CD4-positive, alpha-beta T cell (primary cell): ENCODE results near the gene BIN1. TPM values are rescaled to one million over a fixed set of nuclear protein-coding genes. Genes with fewer than 3 reads are reported as not detected.

Experiments used
- ATAC-seq: fragments of 200-7000 bp; cut with Tn5 transposase; one replicate; pipeline ENCODE4 v1.10.0; 2022; ENCODE audit warnings: mild to moderate bottlenecking; ENCODE audit not compliant: poor library complexity
- CTCF ChIA-PET: fragments of 350-600 bp; sonication (Branson Sonifier 250); formaldehyde crosslinking; loops from one replicate; lab custom pipeline; 2021; ENCODE audit warnings: antibody characterized with exemption, inconsistent platforms; lab: Charles Lee
- POLR2A ChIA-PET: fragments of 350-600 bp; sonication (Branson Sonifier 250); formaldehyde crosslinking; loops from one replicate; lab custom pipeline; 2021; ENCODE audit warnings: antibody characterized with exemption, inconsistent platforms; lab: Charles Lee
- DNase-seq, 14 experiments: peaks; one replicate each; pipeline ENCODE4 v3.0.0-alpha.2; 2013 to 2020; ENCODE audit warnings: mixed read lengths in 2 of 14
- H3K27ac ChIP-seq, 2 donors: one replicate each; pipeline versions ENCODE4 v1.5.1 to v1.7.0; 2013; ENCODE audit warnings: low read length in 2 of 2, low read depth in 1 of 2, mild to moderate bottlenecking in 1 of 2
- H3K27me3 ChIP-seq, 2 experiments: 1 replicate in 1 of 2; 2 replicates in 1 of 2; pipeline versions ENCODE4 v1.6.1 to v1.7.0; 2013; ENCODE audit warnings: low read length in 2 of 2, control low read depth in 1 of 2, mild to moderate bottlenecking in 1 of 2, moderate library complexity in 1 of 2; ENCODE audit not compliant: insufficient read depth in 2 of 2, control insufficient read depth in 1 of 2
- H3K36me3 ChIP-seq: one replicate; pipeline ENCODE4 v1.6.1; 2013; ENCODE audit warnings: low read length, control low read depth; ENCODE audit not compliant: insufficient read depth
- H3K4me1 ChIP-seq: one replicate; pipeline ENCODE4 v1.6.1; 2013; ENCODE audit warnings: low read length, control low read depth; ENCODE audit not compliant: insufficient read depth
- H3K4me3 ChIP-seq: one replicate; pipeline ENCODE4 v1.5.1; 2013; ENCODE audit warnings: mild to moderate bottlenecking, low read length, moderate library complexity
- H3K9me3 ChIP-seq, 2 experiments: 1 replicate in 1 of 2; 2 replicates in 1 of 2; pipeline versions ENCODE4 v1.6.1 to v1.7.0; 2013; ENCODE audit warnings: low read length in 2 of 2, mild to moderate bottlenecking in 2 of 2, control low read depth in 1 of 2, moderate library complexity in 1 of 2; ENCODE audit not compliant: control insufficient read depth in 1 of 2, insufficient read depth in 1 of 2
- H3K27ac Mint-ChIP-seq: one replicate; pipeline ENCODE4 v1.8.0; 2020; ENCODE audit warnings: mixed read lengths
- H3K27me3 Mint-ChIP-seq: one replicate; pipeline ENCODE4 v1.8.0; 2021; ENCODE audit warnings: mixed read lengths
- H3K36me3 Mint-ChIP-seq: one replicate; pipeline ENCODE4 v1.8.0; 2021; ENCODE audit warnings: low read depth, mixed read lengths
- H3K4me1 Mint-ChIP-seq: one replicate; pipeline ENCODE4 v1.8.0; 2021; ENCODE audit warnings: low read depth, mixed read lengths
- H3K4me3 Mint-ChIP-seq: one replicate; pipeline ENCODE4 v1.8.0; 2020; ENCODE audit warnings: mild to moderate bottlenecking, mixed read lengths
- H3K9me3 Mint-ChIP-seq: one replicate; pipeline ENCODE4 v1.8.0; 2020; ENCODE audit warnings: mixed read lengths
- CTCF ChIP-seq: fragments of 200-600 bp; IDR thresholded peaks from one replicate; pipeline ENCODE4 v1.8.0; 2022; ENCODE audit warnings: antibody characterized with exemption, mild to moderate bottlenecking
- intact Hi-C, 2 experiments: fragments of 100-400 bp; cut with DNase I in 1 of 2; cut with micrococcal nuclease in 1 of 2; formaldehyde crosslinking; loops; one replicate each; pipeline versions ENCODE4 v1.15.1 to v1.9.0; 2023 to 2025; cut with DNase I, micrococcal nuclease
- total RNA-seq, 174 experiments: library from RNA in 2 of 174; stranded (reverse) in 2 of 174; gene quantifications; one replicate each; pipeline ENCODE4 v1.2.3 and lab custom pipeline; 2021 to 2026

BIN1 gene
- total RNA-seq, 2 experiments from 2014 or later, result 98.8 to 104 TPM

- Mint-ChIP-seq H3K4me3 (no peak overlapping the region), H3K4me1 (peaks cover 30% of the 10 kb centered on the region), H3K9me3 (no peaks in the 10 kb centered on the region), H3K27me3 (no peaks in the 10 kb centered on the region), H3K36me3 (no peaks in the 10 kb centered on the region), H3K27ac (no peak overlapping the region)
- Histone ChIP-seq H3K27ac (no peak overlapping the region), H3K27me3 (no peaks in the 10 kb centered on the region), H3K9me3 (no peaks in the 10 kb centered on the region), H3K4me3 (no peak overlapping the region), H3K4me1 (peaks cover 39% of the 10 kb centered on the region), H3K36me3 (no peaks in the 10 kb centered on the region)
- ChIA-PET POLR2A (no interaction called here), CTCF (no interaction called here)
- intact Hi-C loops, result loop anchor here in 1 of 2 experiments (10.0 kb wide), 3 partner anchors 327 to 557 kb away; partner anchors contain the start of genes GPR17, GYPC and PROC
- TF ChIP-seq CTCF, result no peak
- ATAC-seq (no peak), DNase-seq (no peak)
These were observed 19.0 kb downstream of the BIN1 start for GRCh38 chr2:127087791-127088495.

- Mint-ChIP-seq H3K4me1 (peaks cover 38% of the 10 kb centered on the region), H3K4me3 (no peak overlapping the region), H3K27ac (peak overlapping the region; percentile 99), H3K9me3 (no peaks in the 10 kb centered on the region), H3K27me3 (no peaks in the 10 kb centered on the region), H3K36me3 (no peaks in the 10 kb centered on the region)
- CTCF ChIA-PET, result no interaction called here
- Histone ChIP-seq H3K27ac (no peak overlapping the region), H3K36me3 (no peaks in the 10 kb centered on the region), H3K27me3 (no peaks in the 10 kb centered on the region), H3K4me3 (no peak overlapping the region), H3K9me3 (no peaks in the 10 kb centered on the region), H3K4me1 (peaks cover 46% of the 10 kb centered on the region)
- intact Hi-C loops, result loop anchor here in 1 of 2 experiments (10.0 kb wide), 3 partner anchors 328 to 558 kb away; partner anchors contain the start of genes GPR17, GYPC and PROC
- ATAC-seq, result no peak
- TF ChIP-seq CTCF, result no peak
- POLR2A ChIA-PET, result no interaction called here
- DNase-seq, result peak in 1 of 14 experiments; percentile 34
These were observed 19.8 kb downstream of the BIN1 start for GRCh38 chr2:127086990-127087790.

DNA sequence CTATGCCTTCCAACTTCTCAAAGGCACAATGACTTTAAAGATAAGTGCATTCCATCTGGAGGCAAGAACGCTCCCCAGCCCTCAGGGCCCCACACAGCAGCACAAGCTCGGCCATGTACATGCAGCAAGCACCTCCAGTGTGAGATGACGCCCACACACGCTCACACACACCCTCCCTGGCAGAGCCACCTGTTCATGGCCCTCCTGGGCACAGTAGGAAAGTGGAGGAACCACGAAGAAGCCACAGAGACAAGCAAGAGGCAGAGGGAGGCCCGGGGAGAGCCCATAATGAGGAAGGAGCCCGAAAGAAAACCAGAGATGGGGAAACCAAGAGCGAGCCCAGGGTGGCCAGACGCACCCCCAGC, 21.7 kb downstream of the BIN1 start:
- H3K4me1 ChIP-seq, result peaks cover 65% of the 10 kb centered on the region
- peak overlapping the region; percentile 99 for H3K27ac Mint-ChIP-seq
- H3K27me3 ChIP-seq, result no peaks in the 10 kb centered on the region
- intact Hi-C loops, result loop anchor here in 1 of 2 experiments (10.0 kb wide), 3 partner anchors 330 to 560 kb away; partner anchors contain the start of genes GPR17, GYPC and PROC
- peak in 5 of 14 experiments; percentile 12 to 55 (median 48) for DNase-seq
- H3K27ac ChIP-seq, result peak overlapping the region; percentile 61 to 89
- no peaks in the 10 kb centered on the region for H3K9me3 Mint-ChIP-seq
- H3K4me1 Mint-ChIP-seq, result peaks cover 53% of the 10 kb centered on the region
- H3K9me3 ChIP-seq, result no peaks in the 10 kb centered on the region
- peak; percentile 10 for ATAC-seq
- CTCF ChIA-PET, result interaction anchor here (2.0 kb wide), 1 partner anchor 17 kb away, joined by 9 read pairs; no protein-coding TSS in a partner anchor
- POLR2A ChIA-PET, result interaction anchor here (1.0 to 2.6 kb wide), 5 partner anchors 10 to 209 kb away, joined by 3 to 20 read pairs (median 7); partner anchors contain the start of genes BIN1 and ERCC3
- H3K4me3 ChIP-seq, result no peak overlapping the region
- no peak for TF ChIP-seq CTCF
- peaks cover 5% of the 10 kb centered on the region for H3K36me3 Mint-ChIP-seq
- peak overlapping the region; percentile 13 for H3K4me3 Mint-ChIP-seq
- no peaks in the 10 kb centered on the region for H3K36me3 ChIP-seq
- no peaks in the 10 kb centered on the region for H3K27me3 Mint-ChIP-seq
